Dermis blood vessel endothelial cell (primary cell): ENCODE measurements around the gene STK17A. TPM values are rescaled to one million over a fixed set of nuclear protein-coding genes. Genes with fewer than 3 reads are reported as not detected.
"Not testable (repeated sequence)": the region's sequence is repeated elsewhere in the genome, so short reads cannot be mapped to it uniquely, and the experiment has no call there.

Source experiments
- DNase-seq: peaks from one replicate; pipeline ENCODE4 v3.0.0; 2010
- total RNA-seq: library from RNA; depleted of rRNA; stranded (reverse); fragments of >200 nt; gene quantifications from 2 replicates; pipeline ENCODE4 v1.2.3, GENCODE V29; 2014

The STK17A gene
- total RNA-seq, 1 donor from 2014 or later: 70.1 TPM

GRCh38 chr7:43660141-43660540 is 77.2 kb downstream of the STK17A start:
- DNase-seq: no peak

DNA sequence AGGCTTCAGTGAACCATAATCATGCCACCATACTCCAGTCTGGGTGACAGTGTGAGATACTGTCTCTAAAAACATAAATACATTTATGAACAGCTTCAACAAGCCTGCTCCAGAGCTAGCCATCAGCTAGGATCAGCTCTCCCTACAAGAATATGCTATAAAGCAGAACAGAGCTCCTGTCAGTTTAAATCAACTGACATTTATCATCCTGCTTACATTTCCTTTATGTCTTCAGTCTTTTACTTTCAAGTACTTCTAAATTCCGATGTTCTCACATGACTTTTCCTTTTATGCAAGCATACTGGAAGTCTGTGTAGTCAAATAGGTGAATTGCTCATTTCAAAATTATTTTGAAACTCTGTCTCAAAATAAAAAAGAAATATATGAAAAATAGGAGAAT is 81.8 kb downstream of the STK17A start:
- DNase-seq: no peak

- no peak for DNase-seq
Measured at GRCh38 chr7:43666938-43667337, 84.0 kb downstream of the STK17A start.

GRCh38 chr7:43668035-43668434 is 85.1 kb downstream of the STK17A start:
- DNase-seq: no peak

DNA sequence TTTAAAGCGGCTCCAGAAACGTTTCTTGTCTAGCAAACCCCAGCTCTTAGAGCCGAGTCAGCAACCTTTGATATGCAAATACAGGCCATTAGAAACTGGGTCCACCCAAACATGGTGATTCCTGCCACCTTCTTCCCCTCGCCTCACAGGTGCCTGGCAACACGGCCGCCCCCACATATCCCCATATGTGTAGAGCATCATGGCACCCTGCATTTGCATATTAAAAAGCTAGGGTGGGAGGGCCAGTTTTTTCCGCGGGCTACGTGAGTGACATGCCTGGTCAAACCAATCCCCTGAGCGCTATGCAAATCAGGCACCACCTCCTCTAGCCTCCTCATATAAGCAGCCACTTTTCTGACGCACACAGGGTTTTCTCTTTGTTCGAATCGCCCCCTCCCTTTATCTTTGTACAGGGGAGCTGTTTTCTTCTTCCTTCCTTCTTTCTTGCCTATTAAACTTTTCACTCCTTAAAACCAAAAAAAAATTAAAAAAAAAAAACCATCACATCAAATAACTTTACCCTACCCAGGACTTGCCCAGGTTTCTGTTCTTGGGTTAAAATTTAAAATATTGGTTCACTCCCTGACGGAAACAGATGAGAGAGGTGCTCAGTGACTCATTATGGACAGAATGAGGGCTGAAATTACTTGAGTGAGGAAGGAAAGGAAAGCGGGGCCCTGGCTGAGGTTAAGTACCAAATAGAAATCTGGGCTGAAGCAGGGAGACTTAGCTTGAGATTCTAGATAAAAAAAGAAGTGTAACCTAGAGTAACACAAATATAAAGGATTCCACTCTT is 86.6 kb downstream of the STK17A start:
- DNase-seq: peak; percentile 25

DNA sequence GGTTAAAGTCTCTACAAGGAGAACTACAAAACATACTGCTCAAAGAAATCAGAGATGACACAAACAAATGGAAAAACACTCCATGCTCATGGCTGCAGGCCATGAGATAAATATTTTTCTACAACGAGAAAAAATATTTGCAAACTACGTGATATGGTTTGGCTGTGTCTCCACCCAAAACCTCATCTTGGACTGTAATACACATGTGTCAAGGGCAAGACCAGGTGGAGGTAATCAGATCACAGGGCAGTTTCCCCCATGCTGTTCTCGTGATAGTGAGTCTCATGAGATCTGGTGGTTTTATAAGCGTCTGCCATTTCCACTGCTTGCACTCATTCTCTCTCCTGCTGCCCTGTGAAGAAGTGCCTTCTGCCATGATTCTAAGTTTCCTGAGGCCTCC is 88.6 kb downstream of the STK17A start:
- no peak for DNase-seq

DNA sequence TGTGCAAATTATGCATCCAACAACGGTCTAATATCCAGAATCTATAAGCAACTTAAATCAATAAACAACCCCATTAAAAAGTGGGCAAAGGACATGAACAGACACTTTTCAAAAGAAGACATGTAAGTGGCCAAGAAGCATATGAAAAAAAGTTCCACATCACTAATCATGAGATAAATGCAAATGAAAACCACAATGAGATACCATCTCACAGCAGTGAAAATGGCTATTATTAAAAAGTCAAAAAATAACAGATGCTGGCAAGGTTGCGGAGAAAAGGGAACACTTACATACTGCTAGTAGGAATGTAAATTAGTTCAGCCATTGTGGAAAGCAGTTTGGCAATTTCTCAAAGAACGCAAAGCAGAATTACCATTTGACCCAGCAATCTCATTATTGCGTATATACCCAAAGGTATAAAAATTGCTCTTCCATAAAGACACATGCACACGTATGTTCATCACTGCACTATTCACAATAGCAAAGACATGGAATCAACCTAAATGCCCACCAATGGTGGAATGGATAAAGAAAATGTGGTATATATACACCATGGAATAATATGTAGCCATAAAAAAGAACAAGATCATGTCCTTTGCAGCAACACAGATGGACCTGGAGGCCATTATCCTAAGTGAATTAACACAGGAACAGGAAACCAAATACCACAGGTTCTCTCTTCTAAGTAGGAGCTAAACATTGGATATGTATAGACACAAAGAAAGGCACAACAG is 90.5 kb downstream of the STK17A start:
- not testable (repeated sequence) for DNase-seq

GRCh38 chr7:43674559-43675436 is 91.9 kb downstream of the STK17A start:
- DNase-seq: peak; percentile 79

Other genes starting within 250 kb of the STK17A start
- gene COA1, start 146.4 kb downstream of the STK17A start, total RNA-seq: 37.2 and 47.3 TPM in 2 replicates
- 22.8 and 32.0 TPM in 2 replicates for gene BLVRA, start 175.6 kb downstream of the STK17A start, total RNA-seq